Osteocyte (in vitro differentiated cells): Measurements from ENCODE around the gene MCF2L2. TPM values are rescaled to one million over a fixed set of nuclear protein-coding genes. Genes with fewer than 3 reads are reported as not detected.
"Not testable (repeated sequence)": the region's sequence is repeated elsewhere in the genome, so short reads cannot be mapped to it uniquely, and the experiment has no call there.

Experiments used
- DNase-seq: peaks from one replicate; pipeline ENCODE4 v3.0.0; 2021; ENCODE audit warnings: mixed read lengths; ENCODE audit not compliant: unreplicated experiment; ENCODE audit errors: extremely low spot score
- H3K27ac Mint-ChIP-seq: one replicate; pipeline ENCODE4 v1.8.0; 2021; ENCODE audit warnings: mild to moderate bottlenecking, mixed read lengths; ENCODE audit not compliant: unreplicated experiment
- H3K27me3 Mint-ChIP-seq: one replicate; pipeline ENCODE4 v1.8.0; 2021; ENCODE audit warnings: mixed read lengths; ENCODE audit not compliant: unreplicated experiment
- H3K36me3 Mint-ChIP-seq: one replicate; pipeline ENCODE4 v1.8.0; 2021; ENCODE audit warnings: mixed read lengths; ENCODE audit not compliant: unreplicated experiment
- H3K4me1 Mint-ChIP-seq: one replicate; pipeline ENCODE4 v1.8.0; 2021; ENCODE audit warnings: mixed read lengths; ENCODE audit not compliant: unreplicated experiment
- H3K4me3 Mint-ChIP-seq: one replicate; pipeline ENCODE4 v1.8.0; 2021; ENCODE audit warnings: mild to moderate bottlenecking, moderate library complexity, mixed read lengths; ENCODE audit not compliant: unreplicated experiment
- H3K9me3 Mint-ChIP-seq: one replicate; pipeline ENCODE4 v1.8.0; 2021; ENCODE audit warnings: mixed read lengths; ENCODE audit not compliant: unreplicated experiment
- total RNA-seq: library from RNA; stranded (reverse); gene quantifications from 2 replicates; pipeline ENCODE4 v1.2.1, GENCODE V29; 2021
- TF ChIP-seq, protein P1 (sequence below): fragments of 200-600 bp; sonication (generic); IDR thresholded peaks from 2 replicates; pipeline ENCODE4 v1.5.0; 2021; ENCODE audit warnings: antibody characterized with exemption, mild to moderate bottlenecking, moderate library complexity

Gene MCF2L2
- total RNA-seq, 1 donor from 2014 or later = 1.7 TPM

DNA sequence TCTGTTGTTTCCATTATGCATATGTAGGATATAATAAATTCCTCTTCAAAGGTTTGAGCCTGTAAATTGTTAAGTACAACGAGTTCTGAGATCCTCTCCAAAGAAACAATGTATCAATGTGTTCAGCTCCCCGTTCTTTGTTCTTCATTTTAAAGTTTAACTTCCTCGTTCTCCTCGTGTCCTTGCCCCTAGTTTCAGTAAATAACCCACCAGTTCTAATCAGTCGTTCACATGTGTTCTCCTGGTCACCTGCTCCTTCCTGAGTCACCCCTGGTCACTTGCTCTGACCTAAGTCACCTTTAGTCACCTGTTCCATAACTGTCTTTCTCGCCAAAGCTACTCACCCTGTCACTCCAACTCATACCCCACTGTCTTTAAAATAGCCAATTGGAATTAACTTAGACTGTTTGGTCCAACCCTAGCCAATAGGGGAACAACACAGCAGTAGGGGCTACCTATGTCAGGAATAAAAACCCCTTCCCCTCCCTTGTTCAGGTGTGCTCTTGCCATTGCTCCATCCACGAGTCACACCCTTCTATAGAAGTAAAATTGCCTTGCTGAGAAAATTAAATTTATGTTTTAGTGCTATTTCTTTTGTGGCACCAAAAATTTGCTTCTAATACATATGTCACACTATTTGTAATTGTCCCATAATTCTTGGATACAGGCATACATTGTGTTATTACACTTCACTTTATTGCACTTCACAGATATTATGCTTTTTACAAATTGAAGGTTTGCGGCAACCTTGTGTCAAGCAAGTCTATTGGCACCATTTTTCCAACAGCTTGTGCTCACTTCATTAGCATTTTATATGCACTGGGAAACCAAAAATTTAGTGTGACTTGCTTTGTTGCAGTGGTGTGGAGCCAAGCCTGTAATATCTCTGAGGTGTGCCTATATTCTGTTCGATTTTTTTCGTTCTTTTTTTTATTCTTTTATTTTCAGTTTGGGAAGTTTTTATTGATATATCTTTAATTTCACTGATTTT is 15.3 kb upstream of the MCF2L2 start:
- Mint-ChIP-seq H3K27ac (no peak overlapping the region), H3K27me3 (peaks cover 41% of the 10 kb centered on the region), H3K9me3 (peaks cover 23% of the 10 kb centered on the region), H3K4me3 (no peak overlapping the region), H3K4me1 (peaks cover 13% of the 10 kb centered on the region), H3K36me3 (peaks cover 10% of the 10 kb centered on the region)
- DNase-seq = peak; percentile 10
- TF ChIP-seq, protein P1, sequence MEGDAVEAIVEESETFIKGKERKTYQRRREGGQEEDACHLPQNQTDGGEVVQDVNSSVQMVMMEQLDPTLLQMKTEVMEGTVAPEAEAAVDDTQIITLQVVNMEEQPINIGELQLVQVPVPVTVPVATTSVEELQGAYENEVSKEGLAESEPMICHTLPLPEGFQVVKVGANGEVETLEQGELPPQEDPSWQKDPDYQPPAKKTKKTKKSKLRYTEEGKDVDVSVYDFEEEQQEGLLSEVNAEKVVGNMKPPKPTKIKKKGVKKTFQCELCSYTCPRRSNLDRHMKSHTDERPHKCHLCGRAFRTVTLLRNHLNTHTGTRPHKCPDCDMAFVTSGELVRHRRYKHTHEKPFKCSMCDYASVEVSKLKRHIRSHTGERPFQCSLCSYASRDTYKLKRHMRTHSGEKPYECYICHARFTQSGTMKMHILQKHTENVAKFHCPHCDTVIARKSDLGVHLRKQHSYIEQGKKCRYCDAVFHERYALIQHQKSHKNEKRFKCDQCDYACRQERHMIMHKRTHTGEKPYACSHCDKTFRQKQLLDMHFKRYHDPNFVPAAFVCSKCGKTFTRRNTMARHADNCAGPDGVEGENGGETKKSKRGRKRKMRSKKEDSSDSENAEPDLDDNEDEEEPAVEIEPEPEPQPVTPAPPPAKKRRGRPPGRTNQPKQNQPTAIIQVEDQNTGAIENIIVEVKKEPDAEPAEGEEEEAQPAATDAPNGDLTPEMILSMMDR = no peak

DNA sequence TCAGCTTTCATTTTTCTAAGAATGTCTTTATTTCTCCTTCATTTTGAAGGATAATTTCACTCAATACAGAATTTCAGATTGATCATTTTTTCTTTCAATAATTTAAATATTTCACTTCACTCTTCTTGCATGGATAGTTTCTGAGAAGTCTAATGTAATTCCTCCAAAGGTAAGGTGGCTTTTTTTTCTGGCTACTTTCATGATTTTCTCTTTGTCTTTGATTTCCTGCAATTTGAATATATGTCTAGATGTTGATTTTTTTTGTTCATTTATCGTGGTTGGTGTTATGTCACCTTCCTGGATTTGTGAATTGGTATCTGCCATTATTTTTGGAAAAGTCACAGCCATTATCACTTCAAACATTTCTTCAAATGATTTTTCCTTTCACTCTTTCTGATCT is 14.6 kb upstream of the MCF2L2 start:
- Mint-ChIP-seq H3K27ac (no peak overlapping the region), H3K27me3 (peaks cover 41% of the 10 kb centered on the region), H3K9me3 (peaks cover 23% of the 10 kb centered on the region), H3K4me3 (no peak overlapping the region), H3K4me1 (peaks cover 6% of the 10 kb centered on the region), H3K36me3 (peaks cover 10% of the 10 kb centered on the region)
- TF ChIP-seq, protein P1 = no peak
- no peak for DNase-seq

DNA sequence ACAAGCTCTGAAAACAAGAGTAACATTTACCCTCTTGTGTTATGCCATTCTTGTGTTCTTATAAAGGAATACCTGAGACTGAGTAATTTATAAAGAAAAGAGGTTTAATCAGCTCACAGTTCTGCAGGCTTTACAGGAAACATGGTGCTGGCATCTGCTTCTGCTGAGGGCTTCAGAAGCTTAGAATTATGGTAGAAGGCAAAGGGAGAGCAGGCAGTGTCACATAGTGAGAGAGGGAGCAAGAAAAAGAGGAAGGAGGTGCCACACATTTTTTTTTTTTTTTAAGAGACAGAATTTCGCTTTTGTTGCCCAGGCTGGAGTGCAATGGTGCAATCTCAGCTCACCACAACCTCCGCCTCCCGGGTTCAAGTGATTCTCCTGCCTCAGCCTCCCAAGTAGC is 12.1 kb upstream of the MCF2L2 start:
- not testable (repeated sequence) for H3K27ac Mint-ChIP-seq, H3K4me3 Mint-ChIP-seq, DNase-seq, H3K4me1 Mint-ChIP-seq, H3K36me3 Mint-ChIP-seq
- H3K27me3 Mint-ChIP-seq = peaks cover 47% of the 10 kb centered on the region
- H3K9me3 Mint-ChIP-seq = peaks cover 23% of the 10 kb centered on the region

DNA sequence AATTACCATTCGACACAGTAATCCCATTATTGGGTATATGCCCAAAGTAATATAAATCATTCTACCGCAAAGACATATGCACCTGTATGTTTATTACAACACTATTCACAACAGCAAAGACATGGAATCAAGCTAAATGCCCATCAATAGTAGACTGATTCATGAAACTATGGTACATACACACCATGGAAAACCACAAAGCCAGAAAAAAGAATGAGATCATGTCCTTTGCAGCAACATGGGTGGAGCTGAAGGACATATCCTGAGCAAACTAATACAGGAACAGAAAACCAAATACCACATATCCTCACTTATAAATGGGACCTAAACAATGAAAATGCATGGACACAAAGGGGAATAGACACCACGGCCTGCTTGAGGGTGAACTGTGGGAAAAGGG is 11.1 kb upstream of the MCF2L2 start:
- Mint-ChIP-seq H3K36me3 (peaks cover 10% of the 10 kb centered on the region), H3K4me1 (no peaks in the 10 kb centered on the region), H3K9me3 (peaks cover 20% of the 10 kb centered on the region), H3K27me3 (peaks cover 57% of the 10 kb centered on the region), H3K4me3 (no peak overlapping the region), H3K27ac (no peak overlapping the region)
- peak; percentile 6 for DNase-seq
- TF ChIP-seq, protein P1 = no peak

DNA sequence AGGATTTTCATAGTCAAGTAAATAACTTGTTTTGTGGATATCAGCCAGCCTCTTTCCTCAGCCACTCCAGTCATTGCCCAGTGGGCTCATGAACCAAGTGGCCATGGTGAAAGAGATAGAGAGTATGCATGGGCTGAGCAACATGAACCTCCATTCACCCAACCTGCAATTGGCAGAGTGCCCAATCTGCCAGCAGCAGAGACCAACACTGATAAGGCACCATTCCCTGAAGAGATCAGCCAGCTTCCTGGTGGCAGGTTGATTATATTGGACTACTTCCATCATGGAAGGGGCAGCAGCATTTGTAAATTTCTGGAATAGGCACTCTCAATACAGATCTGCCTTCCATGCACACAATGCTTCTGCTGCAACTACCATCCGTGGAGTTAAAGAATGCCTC is 10.3 kb upstream of the MCF2L2 start:
- Mint-ChIP-seq H3K9me3 (peaks cover 15% of the 10 kb centered on the region), H3K4me1 (no peaks in the 10 kb centered on the region), H3K36me3 (peaks cover 8% of the 10 kb centered on the region), H3K27me3 (peaks cover 58% of the 10 kb centered on the region), H3K4me3 (no peak overlapping the region), H3K27ac (no peak overlapping the region)
- peak; percentile 68 for DNase-seq
- TF ChIP-seq, protein P1 = no peak
